Stimulated activated effector memory CD8-positive, alpha-beta T cell treated with anti-CD3 and anti-CD28 coated beads, Interleukin-12 subunit alpha, Interleukin-12 subunit beta, amount 100 ng/mL, for 72 hours (primary cell): Measurements from ENCODE around the gene TTC34.
"Not testable (repeated sequence)": the region's sequence is repeated elsewhere in the genome, so short reads cannot be mapped to it uniquely, and the experiment has no call there.

Source experiments
- ATAC-seq: fragments of 150-1000 bp; cut with Tn5 transposase; 2 replicates; pipeline ENCODE4 v1.10.0; 2021
- DNase-seq, 2 donors: peaks; one replicate each; pipeline ENCODE4 v3.0.0; 2021 to 2022; ENCODE audit warnings: low spot score in 2 of 2
- H3K27ac Mint-ChIP-seq: one replicate; pipeline ENCODE4 v1.8.0; 2022; ENCODE audit warnings: mild to moderate bottlenecking, mixed read lengths
- H3K36me3 Mint-ChIP-seq: one replicate; pipeline ENCODE4 v1.8.0; 2022; ENCODE audit warnings: mild to moderate bottlenecking, mixed read lengths
- H3K4me1 Mint-ChIP-seq: one replicate; pipeline ENCODE4 v1.8.0; 2022; ENCODE audit warnings: mixed read lengths
- H3K4me3 Mint-ChIP-seq: one replicate; pipeline ENCODE4 v1.8.0; 2022; ENCODE audit warnings: mild to moderate bottlenecking, mixed read lengths
- H3K9me3 Mint-ChIP-seq: one replicate; pipeline ENCODE4 v1.8.0; 2022; ENCODE audit warnings: mixed read lengths

Gene TTC34

DNA sequence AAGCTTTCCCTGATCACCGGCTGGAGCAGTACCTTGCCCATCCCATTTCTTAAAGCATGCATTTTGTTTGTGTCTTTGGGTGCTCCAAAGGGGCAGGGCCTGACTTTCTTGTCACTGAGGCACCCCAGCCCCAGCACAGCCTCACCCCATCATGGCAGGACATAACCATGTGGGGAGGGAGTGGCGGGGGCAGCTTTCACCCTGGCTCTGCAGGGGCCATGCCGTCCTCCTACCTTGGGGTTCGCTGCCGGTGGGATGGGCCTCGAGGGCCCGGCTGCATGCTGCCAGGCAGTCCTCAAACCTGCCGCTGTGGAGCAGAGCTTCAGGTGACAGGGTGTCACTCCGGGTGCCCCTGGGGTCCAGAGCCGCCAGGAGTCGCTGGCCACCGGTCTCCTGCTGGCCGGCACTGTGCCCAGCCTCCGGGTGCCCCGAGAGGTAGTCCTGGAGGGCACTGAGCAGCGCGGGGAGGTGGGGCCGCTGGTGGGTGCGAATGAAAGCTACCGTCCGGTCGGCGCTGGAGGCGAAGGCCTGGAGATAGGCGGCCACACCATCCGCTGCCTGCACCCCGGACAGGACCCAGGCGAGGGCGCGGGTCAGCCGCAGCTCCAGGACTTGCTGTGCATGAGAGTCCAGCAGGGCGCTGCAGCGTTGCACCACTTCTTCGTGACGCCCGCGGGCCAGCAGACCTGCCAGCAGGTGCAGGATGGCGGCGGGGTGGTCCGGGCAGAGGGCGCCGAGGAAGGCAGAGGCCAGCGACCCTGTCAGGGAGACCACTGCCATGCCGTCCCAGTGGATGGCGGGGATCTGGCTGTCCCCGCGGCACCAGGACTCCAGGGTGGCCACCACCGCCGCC, 1.5 kb downstream of the TTC34 start:
- Mint-ChIP-seq H3K4me3 (no peak overlapping the region), H3K36me3 (no peaks in the 10 kb centered on the region), H3K4me1 (peaks cover 6% of the 10 kb centered on the region), H3K9me3 (no peaks in the 10 kb centered on the region), H3K27ac (no peak overlapping the region)
- no peak for DNase-seq
- no peak for ATAC-seq

- H3K4me1 Mint-ChIP-seq, H3K27ac Mint-ChIP-seq, DNase-seq, ATAC-seq, H3K4me3 Mint-ChIP-seq, H3K9me3 Mint-ChIP-seq, H3K36me3 Mint-ChIP-seq: not testable (repeated sequence)
These were observed 2.5 kb downstream of the TTC34 start for GRCh38 chr1:2798958-2799357.

- ATAC-seq (no peak), DNase-seq (no peak)
- Mint-ChIP-seq H3K27ac (no peak overlapping the region), H3K9me3 (peaks cover 5% of the 10 kb centered on the region), H3K4me3 (no peak overlapping the region), H3K4me1 (peaks cover 6% of the 10 kb centered on the region), H3K36me3 (no peaks in the 10 kb centered on the region)
These were observed 3.8 kb downstream of the TTC34 start for GRCh38 chr1:2797741-2798016.

GRCh38 chr1:2796890-2797740, 4.4 kb downstream of the TTC34 start:
- H3K4me3 Mint-ChIP-seq, result no peak overlapping the region
- H3K27ac Mint-ChIP-seq, result no peak overlapping the region
- no peak for ATAC-seq
- H3K36me3 Mint-ChIP-seq, result no peaks in the 10 kb centered on the region
- H3K4me1 Mint-ChIP-seq, result peaks cover 6% of the 10 kb centered on the region
- no peak for DNase-seq
- peaks cover 5% of the 10 kb centered on the region for H3K9me3 Mint-ChIP-seq

DNA sequence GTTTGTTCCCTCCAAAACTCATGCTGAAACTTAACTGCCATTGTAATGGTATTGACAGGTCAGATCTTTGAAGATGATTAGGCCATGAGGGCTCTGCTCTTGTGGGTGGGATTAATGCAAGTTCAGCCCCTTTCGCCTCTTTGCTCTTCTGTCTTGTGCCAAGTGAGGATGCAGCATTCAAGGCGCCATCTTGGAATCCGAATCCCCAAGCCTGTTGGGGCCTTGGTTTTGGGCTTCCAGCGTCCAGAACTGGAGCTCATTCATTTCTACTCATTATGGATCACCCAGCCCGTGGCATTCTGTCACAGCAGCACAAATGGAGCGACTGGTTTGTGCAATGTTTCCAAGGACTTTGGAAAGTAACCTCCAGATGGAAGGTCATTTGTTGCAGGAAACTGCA, 5.6 kb downstream of the TTC34 start:
- Mint-ChIP-seq H3K36me3 (no peaks in the 10 kb centered on the region), H3K4me1 (no peaks in the 10 kb centered on the region), H3K9me3 (peaks cover 5% of the 10 kb centered on the region), H3K27ac (no peak overlapping the region), H3K4me3 (no peak overlapping the region)
- no peak for DNase-seq
- ATAC-seq, result no peak

DNA sequence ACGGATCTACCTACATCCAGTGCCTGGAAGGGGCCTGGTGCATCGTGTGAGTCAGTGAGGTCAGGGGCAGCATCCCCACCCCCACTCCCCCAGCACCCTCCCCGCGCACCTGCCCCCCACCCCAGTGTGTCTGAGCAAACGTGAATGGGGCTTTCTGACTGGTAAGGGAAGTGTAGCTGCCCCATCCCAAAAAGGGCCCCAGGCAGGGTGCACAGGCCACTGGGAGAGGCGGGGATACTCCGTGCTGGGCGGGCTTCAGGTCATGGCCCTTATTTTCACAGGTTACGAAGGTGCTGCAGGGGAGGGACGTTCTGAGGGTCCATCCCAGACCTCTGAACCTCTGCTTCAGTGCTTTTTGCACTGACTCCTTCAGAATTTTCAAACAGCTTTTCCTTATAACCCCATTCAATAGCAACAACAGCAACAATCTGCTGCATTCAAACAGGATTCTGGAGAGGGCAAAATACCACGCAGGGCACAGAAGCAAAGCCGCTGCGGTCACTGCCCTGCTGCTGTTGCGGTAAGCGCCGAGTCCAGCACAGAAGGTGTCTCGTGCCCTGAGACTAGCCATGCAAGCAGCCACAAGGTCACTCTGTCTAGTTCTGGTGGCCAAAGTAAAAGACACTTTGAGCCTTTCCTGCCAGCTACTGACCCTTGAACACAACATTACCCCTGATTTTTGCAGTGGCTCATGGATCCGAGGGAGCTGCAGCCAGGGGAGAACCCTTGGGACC, 10.3 kb downstream of the TTC34 start:
- Mint-ChIP-seq H3K9me3 (peaks cover 5% of the 10 kb centered on the region), H3K27ac (no peak overlapping the region), H3K4me1 (no peaks in the 10 kb centered on the region), H3K36me3 (no peaks in the 10 kb centered on the region), H3K4me3 (no peak overlapping the region)
- ATAC-seq, result no peak
- DNase-seq, result no peak

DNA sequence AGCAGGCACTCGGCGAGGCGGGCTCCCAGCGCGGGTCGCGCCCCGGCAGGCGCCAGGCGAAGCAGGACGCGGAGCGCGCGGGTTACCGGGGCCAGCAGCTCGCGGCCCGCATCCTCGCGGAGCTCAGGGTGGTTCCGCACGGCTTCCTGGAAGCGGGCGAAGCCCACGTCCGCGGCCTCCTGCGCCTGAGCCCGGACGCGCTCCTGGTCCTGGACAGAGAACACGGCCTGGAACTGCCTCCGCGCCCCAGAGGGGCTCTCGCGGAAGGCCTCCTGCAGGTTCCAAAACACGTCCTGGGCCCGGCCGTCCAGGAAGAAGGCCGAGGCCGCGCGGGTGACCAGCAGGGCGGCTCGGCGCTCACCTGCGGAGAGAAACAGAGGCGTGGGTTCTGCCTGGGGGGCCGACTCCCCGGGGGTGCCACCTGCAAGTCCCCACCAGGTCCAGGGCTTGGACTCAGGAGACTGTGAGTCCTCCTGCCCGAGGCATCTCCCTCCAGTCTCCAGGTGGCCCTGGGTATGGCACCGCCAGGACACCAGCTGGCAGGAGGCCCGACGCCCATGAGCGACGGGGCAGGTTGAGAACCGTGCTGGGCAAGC, 11.4 kb downstream of the TTC34 start:
- Mint-ChIP-seq H3K9me3 (peaks cover 5% of the 10 kb centered on the region), H3K27ac (no peak overlapping the region), H3K4me3 (no peak overlapping the region), H3K4me1 (no peaks in the 10 kb centered on the region), H3K36me3 (no peaks in the 10 kb centered on the region)
- no peak for DNase-seq
- no peak for ATAC-seq

DNA sequence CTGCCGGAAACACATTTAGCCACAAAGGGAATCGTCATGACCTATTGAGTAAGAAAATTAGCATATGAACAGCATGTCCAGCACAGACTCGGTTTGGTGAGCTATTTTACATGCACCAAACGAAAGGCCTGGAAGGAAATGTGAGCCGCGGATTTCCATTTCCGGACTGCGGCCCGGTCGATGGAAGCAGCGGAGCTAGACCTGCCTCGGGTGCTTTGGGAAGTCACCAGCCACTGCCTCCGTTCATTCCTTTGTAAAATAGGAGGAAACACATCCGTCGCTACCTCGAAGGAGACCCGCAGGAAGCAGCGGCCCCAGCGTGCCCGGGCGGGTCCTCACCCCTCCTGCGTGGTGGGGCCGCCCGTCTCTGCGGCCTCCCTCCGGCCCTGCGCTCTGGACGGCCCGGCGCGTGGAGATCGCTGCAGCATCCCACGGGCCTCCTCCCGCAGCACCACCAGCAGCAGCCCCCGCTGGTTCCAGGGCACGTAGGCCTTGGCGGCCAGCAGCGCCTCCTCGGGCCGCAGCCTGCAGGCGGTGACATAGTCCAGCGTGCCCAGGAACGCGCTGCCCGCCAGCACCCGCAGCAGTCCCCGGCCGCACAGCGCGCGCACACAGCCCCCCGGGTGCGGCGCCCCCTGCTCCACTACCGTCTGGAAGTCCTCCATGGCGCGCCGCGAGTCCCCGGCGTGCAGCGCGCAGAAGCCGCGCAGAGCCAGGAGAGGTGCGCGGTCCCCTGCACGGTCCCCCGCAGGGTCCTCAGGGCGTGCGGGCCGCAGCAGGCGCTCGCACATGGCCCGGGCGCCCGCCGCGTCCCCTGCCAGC, 12.1 kb downstream of the TTC34 start:
- Mint-ChIP-seq H3K4me1 (no peaks in the 10 kb centered on the region), H3K4me3 (no peak overlapping the region), H3K27ac (no peak overlapping the region), H3K9me3 (peaks cover 3% of the 10 kb centered on the region), H3K36me3 (no peaks in the 10 kb centered on the region)
- ATAC-seq (no peak), DNase-seq (no peak)

GRCh38 chr1:2788506-2789163, 12.9 kb downstream of the TTC34 start:
- no peaks in the 10 kb centered on the region for H3K4me1 Mint-ChIP-seq
- ATAC-seq (no peak), DNase-seq (no peak)
- no peaks in the 10 kb centered on the region for H3K36me3 Mint-ChIP-seq
- no peak overlapping the region for H3K4me3 Mint-ChIP-seq
- H3K27ac Mint-ChIP-seq, result no peak overlapping the region
- peaks cover 2% of the 10 kb centered on the region for H3K9me3 Mint-ChIP-seq

GRCh38 chr1:2787163-2787911, 14.2 kb downstream of the TTC34 start:
- no peak overlapping the region for H3K27ac Mint-ChIP-seq
- H3K4me3 Mint-ChIP-seq, result no peak overlapping the region
- H3K4me1 Mint-ChIP-seq, result no peaks in the 10 kb centered on the region

GRCh38 chr1:2786329-2787162, 14.9 kb downstream of the TTC34 start:
- H3K27ac Mint-ChIP-seq, result no peak overlapping the region
- peak; percentile 66 for ATAC-seq
- no peaks in the 10 kb centered on the region for H3K36me3 Mint-ChIP-seq
- peaks cover 7% of the 10 kb centered on the region for H3K9me3 Mint-ChIP-seq
- DNase-seq, result peak; percentile 64 to 83
- H3K4me1 Mint-ChIP-seq, result no peaks in the 10 kb centered on the region
- H3K4me3 Mint-ChIP-seq, result no peak overlapping the region

More at GRCh38 chr1:2787163-2787911, 14.2 kb downstream of the TTC34 start:
- ATAC-seq, result peak; percentile 24
- DNase-seq, result no peak
- H3K9me3 Mint-ChIP-seq, result peaks cover 2% of the 10 kb centered on the region
- no peaks in the 10 kb centered on the region for H3K36me3 Mint-ChIP-seq

DNA sequence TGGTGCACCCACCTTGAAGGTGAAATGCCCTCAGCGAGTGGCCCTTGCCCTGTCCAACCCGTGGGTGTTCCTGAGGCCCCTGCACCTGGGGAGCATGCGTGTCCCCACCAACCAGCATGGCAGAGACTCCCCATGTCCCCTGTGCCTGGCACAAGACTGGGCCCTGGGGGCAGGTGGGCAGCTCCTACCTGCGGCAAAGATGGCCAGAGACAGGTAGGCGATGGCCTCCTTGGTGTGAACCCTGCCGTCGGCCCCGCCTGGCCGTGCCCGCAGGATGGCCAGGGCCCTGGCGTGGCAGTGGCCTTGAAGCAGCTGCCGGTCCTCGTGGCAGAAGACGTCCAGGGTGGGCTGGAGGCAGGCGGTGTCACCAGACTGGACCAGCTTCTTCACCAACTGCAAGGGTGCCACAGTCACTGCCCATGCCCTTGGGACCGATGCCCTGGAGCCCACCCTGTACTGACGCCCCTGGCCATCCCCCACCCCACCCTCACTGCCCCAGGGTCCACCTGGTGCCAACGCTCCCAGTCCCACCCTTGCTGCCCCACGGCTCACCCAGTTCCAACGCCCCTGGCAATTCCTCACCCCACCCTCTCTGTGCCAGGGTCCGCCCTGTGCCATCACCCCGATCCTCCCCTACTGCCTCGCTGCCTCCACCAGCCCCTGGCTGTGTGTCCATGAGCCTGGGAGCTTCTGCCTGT, 15.7 kb downstream of the TTC34 start:
- DNase-seq (no peak), ATAC-seq (no peak)
- H3K4me1 Mint-ChIP-seq, result no peaks in the 10 kb centered on the region
- no peak overlapping the region for H3K4me3 Mint-ChIP-seq
- no peak overlapping the region for H3K27ac Mint-ChIP-seq
- peaks cover 10% of the 10 kb centered on the region for H3K9me3 Mint-ChIP-seq
- H3K36me3 Mint-ChIP-seq, result no peaks in the 10 kb centered on the region
